ENCODE measurements around the gene ADD2. TPM values are rescaled to one million over a fixed set of nuclear protein-coding genes. Genes with fewer than 3 reads are reported as not detected.
A peak's percentile ranks its signal among the peaks of the same experiment; 100 is the strongest.

The ADD2 gene, protein sequence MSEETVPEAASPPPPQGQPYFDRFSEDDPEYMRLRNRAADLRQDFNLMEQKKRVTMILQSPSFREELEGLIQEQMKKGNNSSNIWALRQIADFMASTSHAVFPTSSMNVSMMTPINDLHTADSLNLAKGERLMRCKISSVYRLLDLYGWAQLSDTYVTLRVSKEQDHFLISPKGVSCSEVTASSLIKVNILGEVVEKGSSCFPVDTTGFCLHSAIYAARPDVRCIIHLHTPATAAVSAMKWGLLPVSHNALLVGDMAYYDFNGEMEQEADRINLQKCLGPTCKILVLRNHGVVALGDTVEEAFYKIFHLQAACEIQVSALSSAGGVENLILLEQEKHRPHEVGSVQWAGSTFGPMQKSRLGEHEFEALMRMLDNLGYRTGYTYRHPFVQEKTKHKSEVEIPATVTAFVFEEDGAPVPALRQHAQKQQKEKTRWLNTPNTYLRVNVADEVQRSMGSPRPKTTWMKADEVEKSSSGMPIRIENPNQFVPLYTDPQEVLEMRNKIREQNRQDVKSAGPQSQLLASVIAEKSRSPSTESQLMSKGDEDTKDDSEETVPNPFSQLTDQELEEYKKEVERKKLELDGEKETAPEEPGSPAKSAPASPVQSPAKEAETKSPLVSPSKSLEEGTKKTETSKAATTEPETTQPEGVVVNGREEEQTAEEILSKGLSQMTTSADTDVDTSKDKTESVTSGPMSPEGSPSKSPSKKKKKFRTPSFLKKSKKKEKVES
- polyA plus RNA-seq (2013, experiment 1 of 2) = 49.1 TPM
- polyA plus RNA-seq (2013, experiment 2 of 2) = 52.0 TPM

DNA sequence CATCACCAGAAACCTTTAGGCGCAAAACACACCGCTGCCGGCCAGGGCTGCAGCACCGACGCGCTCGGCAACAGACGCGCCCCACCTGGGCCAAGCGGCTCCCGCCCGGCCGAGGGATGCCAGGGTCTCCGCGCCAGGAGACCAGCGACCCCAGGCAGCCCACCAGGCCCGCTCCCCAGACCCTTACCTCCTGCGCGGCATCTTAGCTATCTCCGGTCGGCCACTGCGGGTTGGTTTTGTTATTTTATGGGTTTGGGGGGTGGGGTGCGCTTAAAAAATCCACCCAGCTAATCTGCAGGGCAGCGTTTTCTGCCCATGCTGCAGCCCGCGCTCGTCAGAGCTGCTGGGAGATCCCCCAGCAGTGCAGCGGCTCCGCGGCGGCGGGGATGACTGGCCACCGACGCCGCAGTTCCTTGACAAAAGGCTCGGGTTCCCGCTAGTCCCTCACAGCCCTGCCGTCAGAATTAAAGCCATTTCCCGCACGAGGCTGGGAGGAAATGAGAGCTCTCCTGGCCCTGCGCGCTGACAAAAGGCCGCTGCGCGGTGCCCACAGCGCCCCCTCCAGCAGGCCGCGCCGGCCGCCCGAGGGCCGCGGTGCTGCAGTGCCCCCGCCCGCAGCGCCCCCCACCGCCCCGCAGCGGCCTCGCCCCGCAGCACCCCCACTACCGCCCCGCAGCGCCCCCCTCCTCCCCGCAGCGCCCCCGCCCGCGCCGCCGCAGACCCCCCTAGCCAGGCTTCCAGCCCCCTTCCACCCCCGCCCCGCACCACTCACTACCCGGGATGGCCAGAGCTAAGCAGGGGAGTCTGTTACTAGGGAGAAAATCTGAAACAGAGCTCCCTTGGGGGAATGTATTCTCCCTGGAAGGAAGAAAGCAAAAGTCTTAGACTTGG lies at the start of gene ADD2:
ADD2 (minus strand) TSS at position 502 of the 891 bp plus-strand sequence. CDS start 61,792 bp downstream, outside the sequence.
- H2BK120ac ChIP-seq (ENCODE audit: low read depth, low read length) = peak within 1 kb of the TSS; percentile 54
- H3K27me3 ChIP-seq (ENCODE audit: control insufficient read depth in 3 of 3, insufficient read depth in 3 of 3, low read depth in 1 of 3, low read length in 3 of 3) = peaks cover 0 to 20% (median 0%) of the 10 kb centered on the region in 3 experiments
- WGBS, 2 donors (ENCODE audit: extremely low coverage in 2 of 2, insufficient read length in 2 of 2, insufficient replicate concordance in 1 of 2) = no CpG with 5 or more reads among the region's 74 CpGs
- H3K4me1 ChIP-seq (ENCODE audit: control insufficient read depth in 2 of 2, insufficient read depth in 1 of 2, low read depth in 1 of 2, low read length in 2 of 2) = peaks cover 0 to 14% of the 10 kb centered on the region in 2 donors
- peak within 1 kb of the TSS; percentile 45 for H2BK15ac ChIP-seq (ENCODE audit: low read length)
- peak within 1 kb of the TSS; percentile 94 for H3K18ac ChIP-seq (ENCODE audit: low read length)
- peak within 1 kb of the TSS; percentile 82 to 91 for H3K4me3 ChIP-seq (ENCODE audit: low read length in 2 of 2)
- H3K79me1 ChIP-seq (ENCODE audit: low read depth, low read length) = peaks cover 3% of the 10 kb centered on the region
- H3K4ac ChIP-seq (ENCODE audit: low read length) = peak within 1 kb of the TSS; percentile 43
- H3K9me3 ChIP-seq (replicated peaks in 1 of 2; ENCODE audit: control insufficient read depth in 2 of 2, insufficient read depth in 1 of 2, low read depth in 1 of 2, low read length in 2 of 2) = no peaks in the 10 kb centered on the region
- H3K23ac ChIP-seq (ENCODE audit: low read depth, low read length, poor library complexity) = peak within 1 kb of the TSS; percentile 73
- H2BK12ac ChIP-seq (ENCODE audit: low read length) = peak within 1 kb of the TSS; percentile 54
- H4K8ac ChIP-seq (ENCODE audit: low read depth, low read length) = no peak within 1 kb of the TSS
- peak within 1 kb of the TSS; percentile 91 for H3K9ac ChIP-seq (ENCODE audit: low read depth, low read length, poor library complexity)
- peak; percentile 70 for DNase-seq (ENCODE audit: low spot score)
- H3K4me2 ChIP-seq (ENCODE audit: insufficient read depth, low read length, poor library complexity, severe bottlenecking) = peak within 1 kb of the TSS; percentile 91
- H3K14ac ChIP-seq (ENCODE audit: low read length) = peak within 1 kb of the TSS; percentile 31
- no peak within 1 kb of the TSS for H4K91ac ChIP-seq (ENCODE audit: low read depth, low read length, poor library complexity)
- H2BK5ac ChIP-seq (ENCODE audit: low read length) = peak within 1 kb of the TSS; percentile 85
- H3K27ac ChIP-seq (replicated peaks; ENCODE audit: low read length) = peak within 1 kb of the TSS; percentile 54
- peak within 1 kb of the TSS; percentile 96 for H2AFZ ChIP-seq (ENCODE audit: low read length)
- H2AK5ac ChIP-seq (ENCODE audit: low read depth, low read length) = peak within 1 kb of the TSS; percentile 7
- no peaks in the 10 kb centered on the region for H3K36me3 ChIP-seq (replicated peaks in 1 of 2; ENCODE audit: control insufficient read depth in 2 of 2, insufficient read depth in 2 of 2, low read length in 2 of 2)

DNA sequence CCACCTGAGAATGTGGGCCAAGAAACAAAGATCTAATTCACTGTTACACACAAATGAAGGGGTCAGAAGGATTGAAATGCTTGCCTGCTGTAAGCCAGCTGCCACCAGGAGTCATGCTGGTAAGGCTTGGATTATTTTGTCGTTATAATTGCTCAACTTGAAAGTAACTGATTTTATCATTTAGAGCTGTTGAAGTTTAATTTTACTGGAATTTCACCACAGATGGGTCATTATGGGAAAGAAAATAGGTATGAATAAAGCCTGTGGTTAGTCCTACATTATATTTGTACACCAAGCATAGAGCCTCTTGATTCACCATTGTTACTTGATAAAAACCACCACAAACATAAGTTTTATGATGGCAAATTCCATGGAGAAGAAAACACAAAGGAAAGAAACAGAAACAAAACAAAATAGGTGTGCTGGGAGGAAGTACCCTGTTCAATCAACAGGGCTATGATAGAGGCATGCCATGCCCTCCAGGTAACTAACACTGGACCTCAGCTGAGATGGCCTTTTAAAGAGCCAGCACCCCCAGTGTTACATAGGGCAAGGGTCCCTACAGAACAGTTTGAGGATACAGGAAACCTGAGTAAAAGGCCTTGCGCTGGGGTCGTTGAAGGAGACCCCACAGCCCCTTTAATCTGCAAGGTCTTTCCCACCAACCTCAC lies 49.4 kb upstream of the ADD2 start:
- no peak overlapping the region for H3K4ac ChIP-seq (ENCODE audit: low read length)
- no peak for DNase-seq (ENCODE audit: low spot score)
- H2BK15ac ChIP-seq (ENCODE audit: low read length) = no peak overlapping the region
- no peak overlapping the region for H2AFZ ChIP-seq (ENCODE audit: low read length)
- no peak overlapping the region for H3K27ac ChIP-seq (replicated peaks; ENCODE audit: low read length)
- H2AK5ac ChIP-seq (ENCODE audit: low read depth, low read length) = no peak overlapping the region
- H3K23ac ChIP-seq (ENCODE audit: low read depth, low read length, poor library complexity) = no peak overlapping the region
- no peak overlapping the region for H4K91ac ChIP-seq (ENCODE audit: low read depth, low read length, poor library complexity)
- no peak overlapping the region for H3K4me3 ChIP-seq (ENCODE audit: low read length in 2 of 2)
- no peak overlapping the region for H2BK120ac ChIP-seq (ENCODE audit: low read depth, low read length)
- no peak overlapping the region for H4K8ac ChIP-seq (ENCODE audit: low read depth, low read length)
- H3K4me1 ChIP-seq (ENCODE audit: control insufficient read depth in 2 of 2, insufficient read depth in 1 of 2, low read depth in 1 of 2, low read length in 2 of 2) = no peaks in the 10 kb centered on the region
- H3K18ac ChIP-seq (ENCODE audit: low read length) = no peak overlapping the region
- no peak overlapping the region for H2BK12ac ChIP-seq (ENCODE audit: low read length)
- no peaks in the 10 kb centered on the region for H3K9me3 ChIP-seq (replicated peaks in 1 of 2; ENCODE audit: control insufficient read depth in 2 of 2, insufficient read depth in 1 of 2, low read depth in 1 of 2, low read length in 2 of 2)
- no peak overlapping the region for H3K14ac ChIP-seq (ENCODE audit: low read length)
- H3K4me2 ChIP-seq (ENCODE audit: insufficient read depth, low read length, poor library complexity, severe bottlenecking) = no peak overlapping the region
- peaks cover 0 to 55% (median 0%) of the 10 kb centered on the region in 3 experiments for H3K27me3 ChIP-seq (ENCODE audit: control insufficient read depth in 3 of 3, insufficient read depth in 3 of 3, low read depth in 1 of 3, low read length in 3 of 3)
- H3K79me1 ChIP-seq (ENCODE audit: low read depth, low read length) = no peaks in the 10 kb centered on the region
- no peak overlapping the region for H3K9ac ChIP-seq (ENCODE audit: low read depth, low read length, poor library complexity)
- H3K36me3 ChIP-seq (replicated peaks in 1 of 2; ENCODE audit: control insufficient read depth in 2 of 2, insufficient read depth in 2 of 2, low read length in 2 of 2) = no peaks in the 10 kb centered on the region
- no CpG with 5 or more reads among the region's 3 CpGs for WGBS, 2 donors (ENCODE audit: extremely low coverage in 2 of 2, insufficient read length in 2 of 2, insufficient replicate concordance in 1 of 2)
- no peak overlapping the region for H2BK5ac ChIP-seq (ENCODE audit: low read length)

DNA sequence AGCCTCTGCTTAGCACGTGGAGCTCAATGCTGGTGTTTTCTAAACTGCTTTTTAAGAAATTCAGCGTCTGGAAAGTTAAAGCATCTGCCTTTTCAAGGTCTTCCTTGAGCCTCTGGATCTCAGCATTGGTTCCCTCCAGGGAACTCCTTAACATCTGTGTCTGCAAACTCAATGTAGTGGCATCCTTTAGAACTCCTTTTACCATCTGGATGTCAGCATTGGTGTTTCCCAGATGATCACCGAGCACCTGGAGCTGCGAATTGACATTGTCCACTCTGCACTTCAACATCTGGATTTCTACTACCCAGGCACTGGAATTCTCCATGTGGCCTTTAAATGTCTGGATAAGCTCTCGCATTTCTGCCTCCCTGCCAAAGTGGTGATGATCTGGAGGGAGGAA lies 48.7 kb upstream of the ADD2 start:
- Histone ChIP-seq H3K9ac (ENCODE audit: low read depth, low read length, poor library complexity) (no peak overlapping the region), H3K79me1 (ENCODE audit: low read depth, low read length) (no peaks in the 10 kb centered on the region), H3K18ac (ENCODE audit: low read length) (no peak overlapping the region), H3K23ac (ENCODE audit: low read depth, low read length, poor library complexity) (no peak overlapping the region), H3K14ac (ENCODE audit: low read length) (no peak overlapping the region), H2AK5ac (ENCODE audit: low read depth, low read length) (no peak overlapping the region), H3K4ac (ENCODE audit: low read length) (no peak overlapping the region), H3K27me3 (ENCODE audit: control insufficient read depth in 3 of 3, insufficient read depth in 3 of 3, low read depth in 1 of 3, low read length in 3 of 3) (peaks cover 0 to 55% (median 0%) of the 10 kb centered on the region in 3 experiments), H2BK12ac (ENCODE audit: low read length) (no peak overlapping the region), H3K36me3 (replicated peaks in 1 of 2; ENCODE audit: control insufficient read depth in 2 of 2, insufficient read depth in 2 of 2, low read length in 2 of 2) (no peaks in the 10 kb centered on the region), H2BK5ac (ENCODE audit: low read length) (no peak overlapping the region), H3K9me3 (replicated peaks in 1 of 2; ENCODE audit: control insufficient read depth in 2 of 2, insufficient read depth in 1 of 2, low read depth in 1 of 2, low read length in 2 of 2) (no peaks in the 10 kb centered on the region), H2BK120ac (ENCODE audit: low read depth, low read length) (no peak overlapping the region), H3K27ac (replicated peaks; ENCODE audit: low read length) (no peak overlapping the region), H4K8ac (ENCODE audit: low read depth, low read length) (no peak overlapping the region), H2BK15ac (ENCODE audit: low read length) (no peak overlapping the region), H2AFZ (ENCODE audit: low read length) (no peak overlapping the region), H3K4me1 (ENCODE audit: control insufficient read depth in 2 of 2, insufficient read depth in 1 of 2, low read depth in 1 of 2, low read length in 2 of 2) (no peaks in the 10 kb centered on the region), H3K4me2 (ENCODE audit: insufficient read depth, low read length, poor library complexity, severe bottlenecking) (no peak overlapping the region), H3K4me3 (ENCODE audit: low read length in 2 of 2) (no peak overlapping the region), H4K91ac (ENCODE audit: low read depth, low read length, poor library complexity) (no peak overlapping the region)
- no peak for DNase-seq (ENCODE audit: low spot score)
- WGBS, 2 donors (ENCODE audit: extremely low coverage in 2 of 2, insufficient read length in 2 of 2, insufficient replicate concordance in 1 of 2) = no CpG with 5 or more reads among the region's 5 CpGs

All from neuronal stem cell (in vitro differentiated cells).